Measurements from ENCODE around the gene HBS1L.

GRCh38 chr6:134983823-134984222 is 70.8 kb downstream of the HBS1L start:
- TF ChIP-seq EP300 (IDR thresholded peaks at IDR 0.05) (no peak), POLR2AphosphoS5 (IDR thresholded peaks at IDR 0.05) (peak in 1 of 3 donors; percentile 66), POLR2A (IDR thresholded peaks at IDR 0.05) (no peak)
- TF ChIP-seq, protein P1, sequence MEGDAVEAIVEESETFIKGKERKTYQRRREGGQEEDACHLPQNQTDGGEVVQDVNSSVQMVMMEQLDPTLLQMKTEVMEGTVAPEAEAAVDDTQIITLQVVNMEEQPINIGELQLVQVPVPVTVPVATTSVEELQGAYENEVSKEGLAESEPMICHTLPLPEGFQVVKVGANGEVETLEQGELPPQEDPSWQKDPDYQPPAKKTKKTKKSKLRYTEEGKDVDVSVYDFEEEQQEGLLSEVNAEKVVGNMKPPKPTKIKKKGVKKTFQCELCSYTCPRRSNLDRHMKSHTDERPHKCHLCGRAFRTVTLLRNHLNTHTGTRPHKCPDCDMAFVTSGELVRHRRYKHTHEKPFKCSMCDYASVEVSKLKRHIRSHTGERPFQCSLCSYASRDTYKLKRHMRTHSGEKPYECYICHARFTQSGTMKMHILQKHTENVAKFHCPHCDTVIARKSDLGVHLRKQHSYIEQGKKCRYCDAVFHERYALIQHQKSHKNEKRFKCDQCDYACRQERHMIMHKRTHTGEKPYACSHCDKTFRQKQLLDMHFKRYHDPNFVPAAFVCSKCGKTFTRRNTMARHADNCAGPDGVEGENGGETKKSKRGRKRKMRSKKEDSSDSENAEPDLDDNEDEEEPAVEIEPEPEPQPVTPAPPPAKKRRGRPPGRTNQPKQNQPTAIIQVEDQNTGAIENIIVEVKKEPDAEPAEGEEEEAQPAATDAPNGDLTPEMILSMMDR (IDR thresholded peaks at IDR 0.05): no peak

Measured in stomach (tissue), 4 donors.